ENCODE measurements around the gene NDUFA6.

DNA sequence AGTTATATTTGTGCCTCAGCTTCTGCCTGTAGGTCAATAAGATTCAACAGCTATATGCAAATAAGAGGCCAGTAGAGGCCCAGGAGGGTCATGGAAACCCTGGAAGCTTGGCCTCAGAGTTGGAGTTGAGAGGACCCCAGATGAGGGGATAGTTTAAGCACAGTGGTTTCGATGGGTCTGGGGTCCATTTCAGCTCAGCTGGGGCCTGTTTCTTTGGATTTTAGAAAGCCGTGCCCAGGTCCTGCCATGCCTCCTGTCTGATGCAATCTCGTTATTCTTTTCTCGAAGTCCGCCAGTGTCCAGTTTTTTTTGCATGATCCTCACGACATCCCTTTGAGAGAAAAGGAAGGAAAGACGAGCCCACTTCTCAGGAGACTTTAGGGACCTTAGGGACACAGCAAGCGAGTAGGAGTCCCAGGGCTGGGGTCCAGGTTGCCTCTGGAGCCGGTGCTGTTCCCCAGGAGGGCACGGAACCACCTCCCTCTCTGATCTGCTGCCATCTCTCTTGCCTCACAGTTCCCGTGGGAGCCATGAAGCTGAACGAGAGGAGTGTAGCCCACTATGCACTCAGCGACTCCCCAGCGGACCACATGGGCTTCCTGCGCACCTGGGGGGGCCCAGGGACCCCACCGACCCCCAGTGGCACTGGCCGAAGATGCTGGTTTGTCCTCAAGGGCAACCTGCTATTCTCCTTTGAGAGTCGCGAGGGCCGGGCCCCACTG is 13.6 kb downstream of the NDUFA6 start:
- TF ChIP-seq, protein P1, sequence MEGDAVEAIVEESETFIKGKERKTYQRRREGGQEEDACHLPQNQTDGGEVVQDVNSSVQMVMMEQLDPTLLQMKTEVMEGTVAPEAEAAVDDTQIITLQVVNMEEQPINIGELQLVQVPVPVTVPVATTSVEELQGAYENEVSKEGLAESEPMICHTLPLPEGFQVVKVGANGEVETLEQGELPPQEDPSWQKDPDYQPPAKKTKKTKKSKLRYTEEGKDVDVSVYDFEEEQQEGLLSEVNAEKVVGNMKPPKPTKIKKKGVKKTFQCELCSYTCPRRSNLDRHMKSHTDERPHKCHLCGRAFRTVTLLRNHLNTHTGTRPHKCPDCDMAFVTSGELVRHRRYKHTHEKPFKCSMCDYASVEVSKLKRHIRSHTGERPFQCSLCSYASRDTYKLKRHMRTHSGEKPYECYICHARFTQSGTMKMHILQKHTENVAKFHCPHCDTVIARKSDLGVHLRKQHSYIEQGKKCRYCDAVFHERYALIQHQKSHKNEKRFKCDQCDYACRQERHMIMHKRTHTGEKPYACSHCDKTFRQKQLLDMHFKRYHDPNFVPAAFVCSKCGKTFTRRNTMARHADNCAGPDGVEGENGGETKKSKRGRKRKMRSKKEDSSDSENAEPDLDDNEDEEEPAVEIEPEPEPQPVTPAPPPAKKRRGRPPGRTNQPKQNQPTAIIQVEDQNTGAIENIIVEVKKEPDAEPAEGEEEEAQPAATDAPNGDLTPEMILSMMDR (IDR thresholded peaks at IDR 0.05; ENCODE audit: low read length) = no peak
- TF ChIP-seq EZH2 (IDR thresholded peaks at IDR 0.05; ENCODE audit: borderline replicate concordance, low read length) = no peak

All from OCI-LY1 (cell line).